Putamen (tissue), 1 donor: Measurements from ENCODE around the gene COL26A1.
"Not testable (repeated sequence)": the region's sequence is repeated elsewhere in the genome, so short reads cannot be mapped to it uniquely, and the experiment has no call there.

Experiments
- DNase-seq: peaks from one replicate; pipeline ENCODE4 v3.0.0-alpha.2; 2016; ENCODE audit warnings: low spot score

Gene COL26A1

GRCh38 chr7:101553771-101554445 lies 191.2 kb downstream of the COL26A1 start:
- DNase-seq, result no peak

- DNase-seq, result no peak
Observed at GRCh38 chr7:101554584-101555268, 192.1 kb downstream of the COL26A1 start.

- no peak for DNase-seq
Observed at GRCh38 chr7:101555269-101555920, 192.7 kb downstream of the COL26A1 start.

- no peak for DNase-seq
Observed at GRCh38 chr7:101555921-101556275, 193.2 kb downstream of the COL26A1 start.

GRCh38 chr7:101556453-101556968 lies 193.8 kb downstream of the COL26A1 start:
- no peak for DNase-seq

GRCh38 chr7:101557421-101557820 lies 194.7 kb downstream of the COL26A1 start:
- no peak for DNase-seq

- DNase-seq, result no peak
Observed at GRCh38 chr7:101557978-101558741, 195.5 kb downstream of the COL26A1 start.

GRCh38 chr7:101558742-101559325 lies 196.2 kb downstream of the COL26A1 start:
- DNase-seq, result no peak

GRCh38 chr7:101559586-101559985 lies 196.9 kb downstream of the COL26A1 start:
- no peak for DNase-seq

- not testable (repeated sequence) for DNase-seq
Observed at GRCh38 chr7:101560021-101560420, 197.3 kb downstream of the COL26A1 start.

GRCh38 chr7:101560856-101561255 lies 198.2 kb downstream of the COL26A1 start:
- DNase-seq, result no peak

GRCh38 chr7:101561293-101561692 lies 198.6 kb downstream of the COL26A1 start:
- not testable (repeated sequence) for DNase-seq

- DNase-seq, result no peak
Observed at GRCh38 chr7:101562531-101563197, 200.0 kb downstream of the COL26A1 start.

GRCh38 chr7:101563198-101563901 lies 200.7 kb downstream of the COL26A1 start:
- DNase-seq, result no peak

- DNase-seq, result no peak
Observed at GRCh38 chr7:101563943-101564777, 201.5 kb downstream of the COL26A1 start.

- no peak for DNase-seq
Observed at GRCh38 chr7:101564778-101565211, 202.1 kb downstream of the COL26A1 start.

- no peak for DNase-seq
Observed at GRCh38 chr7:101565601-101566209, 203.0 kb downstream of the COL26A1 start.

GRCh38 chr7:101567230-101567629 lies 204.6 kb downstream of the COL26A1 start:
- DNase-seq, result peak; percentile 40

GRCh38 chr7:101572156-101572555 lies 209.5 kb downstream of the COL26A1 start:
- DNase-seq, result no peak
